SK-N-SH (cell line): ENCODE results near the gene EIF2S2. TPM values are rescaled to one million over a fixed set of nuclear protein-coding genes. Genes with fewer than 3 reads are reported as not detected.

Experiments used
- CTCF ChIA-PET: fragments of 300-600, 350-600 bp; formaldehyde crosslinking; extraction: SDS; loops from one replicate; lab custom pipeline; 2021; lab: Yijun Ruan, JAX
- POLR2A ChIA-PET: fragments of 350-600 bp; sonication (Branson Sonifier 250); formaldehyde crosslinking; extraction: SDS; loops from one replicate; lab custom pipeline; 2020; ENCODE audit warnings: antibody characterized with exemption, inconsistent platforms; lab: Yijun Ruan, JAX
- DNase-seq: peaks from one replicate; pipeline ENCODE4 v3.0.0; 2012
- H2AFZ ChIP-seq: fragments of 200-600 bp; sonication (generic); 2 replicates; pipeline ENCODE4 v1.8.1; 2016; ENCODE audit warnings: antibody characterized with exemption, mild to moderate bottlenecking, low read depth
- H3F3A ChIP-seq: fragments of 200-600 bp; sonication (generic); replicated peaks from 2 replicates; pipeline ENCODE3; 2016; ENCODE audit warnings: antibody characterized with exemption, mild to moderate bottlenecking; ENCODE audit not compliant: insufficient read depth
- H3K27ac ChIP-seq, 2 experiments: fragments of 200-500 bp in 1 of 2; fragments of 200-600 bp in 1 of 2; sonication (Bioruptor generic) in 1 of 2; sonication (generic), shearing (Covaris generic) in 1 of 2; 2 replicates each; pipeline versions ENCODE4 v1.5.1 to v1.6.1; 2014 to 2016; ENCODE audit warnings: low read depth in 2 of 2, inconsistent platforms in 1 of 2, low read length in 1 of 2, mild to moderate bottlenecking in 1 of 2, mixed read lengths in 1 of 2
- H3K27me3 ChIP-seq: fragments of 200-600 bp; sonication (generic), shearing (Covaris generic); 2 replicates; pipeline ENCODE4 v1.6.1; 2016; ENCODE audit warnings: mixed run types; ENCODE audit not compliant: insufficient read depth
- H3K36me3 ChIP-seq, 2 experiments: fragments of 200-500 bp in 1 of 2; fragments of 200-600 bp in 1 of 2; sonication (Bioruptor generic) in 1 of 2; sonication (generic) in 1 of 2; replicated peaks in 1 of 2; 2 replicates each; pipeline versions ENCODE3 to v1.5.1; 2014 to 2016; ENCODE audit warnings: low read length in 1 of 2, mild to moderate bottlenecking in 1 of 2; ENCODE audit not compliant: insufficient read depth in 2 of 2, control insufficient read depth in 1 of 2
- H3K4me1 ChIP-seq, 2 experiments: fragments of 200-500 bp in 1 of 2; fragments of 200-600 bp in 1 of 2; sonication (Bioruptor generic) in 1 of 2; sonication (generic), shearing (Covaris generic) in 1 of 2; 2 replicates each; pipeline versions ENCODE4 v1.5.1 to v1.6.1; 2014 to 2016; ENCODE audit warnings: low read depth in 1 of 2, low read length in 1 of 2, mixed run types in 1 of 2; ENCODE audit not compliant: insufficient read depth in 2 of 2, control insufficient read depth in 1 of 2
- H3K4me2 ChIP-seq: fragments of 200-600 bp; sonication (generic), shearing (Covaris generic); 2 replicates; pipeline ENCODE4 v1.6.1; 2017; ENCODE audit warnings: mixed run types
- H3K4me3 ChIP-seq, 2 experiments: fragments of 200-500 bp in 1 of 2; fragments of 200-600 bp in 1 of 2; sonication (Bioruptor generic) in 1 of 2; sonication (generic), shearing (Covaris generic) in 1 of 2; 2 replicates each; pipeline versions ENCODE4 v1.5.1 to v1.8.1; 2014 to 2016; ENCODE audit warnings: low read depth in 2 of 2, inconsistent platforms in 1 of 2, low read length in 1 of 2, mild to moderate bottlenecking in 1 of 2, mixed read lengths in 1 of 2, moderate library complexity in 1 of 2
- H3K79me2 ChIP-seq: fragments of 200-600 bp; sonication (generic); 2 replicates; pipeline ENCODE4 v1.8.1; 2017; ENCODE audit warnings: mild to moderate bottlenecking; ENCODE audit not compliant: insufficient read depth
- H3K9ac ChIP-seq: fragments of 200-600 bp; sonication (generic); 2 replicates; pipeline ENCODE4 v1.6.1; 2017; ENCODE audit warnings: mixed run types
- H3K9me2 ChIP-seq: fragments of 200-600 bp; sonication (generic); 2 replicates; pipeline ENCODE4 v1.6.1; 2017; ENCODE audit warnings: mixed run types
- H3K9me3 ChIP-seq: fragments of 200-600 bp; sonication (generic); 2 replicates; pipeline ENCODE4 v1.6.1; 2017; ENCODE audit warnings: mixed run types, mild to moderate bottlenecking, moderate library complexity
- H4K20me1 ChIP-seq: fragments of 200-600 bp; sonication (generic); 2 replicates; pipeline ENCODE4 v1.6.1; 2017; ENCODE audit warnings: mild to moderate bottlenecking, mixed run types; ENCODE audit not compliant: insufficient read depth
- CHD2 ChIP-seq: fragments of 150-350 bp; IDR thresholded peaks from 2 replicates; pipeline ENCODE4 v1.6.1; 2018; ENCODE audit warnings: low read length; ENCODE audit not compliant: partially characterized antibody
- EP300 ChIP-seq, 2 experiments: IDR thresholded peaks; 2 replicates each; pipeline versions ENCODE4 v1.4.0 to v1.6.1; 2012; ENCODE audit warnings: borderline replicate concordance in 1 of 2, low read depth in 1 of 2, low read length in 1 of 2
- FOSL2 ChIP-seq: IDR thresholded peaks from 2 replicates; pipeline ENCODE4 v1.4.0; 2012; ENCODE audit warnings: low read depth, mild to moderate bottlenecking, moderate library complexity, borderline replicate concordance
- FOXJ3 ChIP-seq: sonication (generic); formaldehyde crosslinking; IDR thresholded peaks from 2 replicates; pipeline ENCODE4 v1.5.1; 2020; ENCODE audit warnings: mild to moderate bottlenecking, missing genetic modification reagents
- FOXM1 ChIP-seq: IDR thresholded peaks from 2 replicates; pipeline ENCODE4 v1.4.0; 2012; ENCODE audit warnings: low read depth, mild to moderate bottlenecking
- MXI1 ChIP-seq: IDR thresholded peaks from 2 replicates; pipeline ENCODE4 v1.6.1; 2012; ENCODE audit warnings: mild to moderate bottlenecking, low read depth, low read length, improper control_type of control experiment
- RXRA ChIP-seq: IDR thresholded peaks from 2 replicates; pipeline ENCODE4 v1.4.0; 2012; ENCODE audit warnings: low read depth, mild to moderate bottlenecking, borderline replicate concordance
- SIN3A ChIP-seq: IDR thresholded peaks from 2 replicates; pipeline ENCODE4 v1.6.1; 2012; ENCODE audit warnings: low read depth, mild to moderate bottlenecking, low read length, moderate library complexity, borderline replicate concordance
- SMC3 ChIP-seq: IDR thresholded peaks from 2 replicates; pipeline ENCODE4 v1.6.1; 2012; ENCODE audit warnings: low read depth, low read length, improper control_type of control experiment
- TAF1 ChIP-seq: IDR thresholded peaks from 2 replicates; pipeline ENCODE4 v1.6.1; 2012; ENCODE audit warnings: low read depth, mild to moderate bottlenecking, low read length, moderate library complexity, borderline replicate concordance
- WGBS: methylation state at CpG from one replicate; pipeline ENCODE4 v1.1.6; 2017; ENCODE audit warnings: low lambda C conversion rate; 5-methylcytosine and 5-hydroxymethylcytosine counted together
- polyA plus RNA-seq, 3 experiments: library from polyadenylated mRNA; depleted of rRNA; stranded (reverse); fragments of >200 nt; gene quantifications; 2 replicates each; pipeline ENCODE4 v1.2.3, GENCODE V29; 2012
- TF ChIP-seq, protein P1 (sequence below): IDR thresholded peaks from 2 replicates; pipeline ENCODE4 v1.4.0; 2012; ENCODE audit warnings: low read depth, borderline replicate concordance
- TF ChIP-seq, protein P2 (sequence below): fragments of 150-350 bp; IDR thresholded peaks from 2 replicates; pipeline ENCODE4 v1.6.1; 2017; ENCODE audit warnings: antibody characterized with exemption, low read length, low read depth, borderline replicate concordance
- TF ChIP-seq, protein P3 (sequence below): fragments of 150-350 bp; IDR thresholded peaks from 2 replicates; pipeline ENCODE4 v1.6.1; 2016; ENCODE audit warnings: mild to moderate bottlenecking, low read depth, low read length
- TF ChIP-seq, protein P4 (sequence below): fragments of 200-600 bp; sonication (generic); IDR thresholded peaks from 2 replicates; pipeline ENCODE4 v1.6.1; 2017; ENCODE audit warnings: antibody characterized with exemption, mild to moderate bottlenecking, moderate library complexity

Gene EIF2S2
- polyA plus RNA-seq, 1 of the 3 experiments (the other 2 are of a cell fraction) = 50.7 TPM

DNA sequence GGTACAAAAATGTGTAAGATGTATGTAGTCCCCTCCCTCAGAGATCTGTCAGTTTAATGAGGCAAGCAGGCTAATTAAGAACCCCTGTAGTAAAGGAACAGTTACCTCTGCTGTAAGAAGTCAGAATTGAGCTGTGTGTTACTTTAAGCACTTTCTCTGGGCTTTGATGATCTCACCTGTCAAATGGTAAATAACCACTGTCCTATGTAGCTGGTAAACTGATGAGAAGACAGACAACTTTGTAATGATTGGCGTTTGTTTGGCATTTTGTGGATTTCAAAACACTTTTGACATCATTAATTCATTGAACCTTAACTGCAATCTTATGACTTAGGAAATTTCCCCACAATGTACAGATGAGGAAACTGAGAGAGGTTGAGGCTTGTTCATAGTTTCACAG is 62.7 kb downstream of the EIF2S2 start:
- Histone ChIP-seq H3F3A (no peaks in the 10 kb centered on the region), H3K27ac (no peak overlapping the region), H3K9me2 (no peaks in the 10 kb centered on the region), H3K79me2 (peaks cover 97% of the 10 kb centered on the region), H3K4me3 (no peak overlapping the region), H3K4me2 (no peak overlapping the region), H3K4me1 (peaks cover 0 to 21% of the 10 kb centered on the region in 2 experiments; a peak in 1 of 4 replicates), H4K20me1 (peaks cover 95% of the 10 kb centered on the region), H3K36me3 (peaks cover 0 to 2% of the 10 kb centered on the region in 2 experiments), H3K27me3 (no peaks in the 10 kb centered on the region), H3K9me3 (no peaks in the 10 kb centered on the region), H2AFZ (no peak overlapping the region), H3K9ac (no peak overlapping the region)
- 100% methylated on average over 1 of the region's 1 CpG for WGBS
- ChIA-PET POLR2A (no interaction called here), CTCF (interaction anchor here (1.1 to 1.5 kb wide), 2 partner anchors 20 to 45 kb away, joined by 3 to 6 read pairs; no protein-coding TSS in a partner anchor)
- DNase-seq = no peak
- TF ChIP-seq EP300 (IDR thresholded peaks at IDR 0.05; ENCODE audit: borderline replicate concordance in 1 of 2, low read depth in 1 of 2, low read length in 1 of 2) (no peak), RXRA (no peak), FOSL2 (no peak), SIN3A (no peak), CHD2 (no peak), TAF1 (no peak), FOXJ3 (CRISPR knock-in tag) (no peak), FOXM1 (no peak), SMC3 (no peak), MXI1 (no peak)
- TF ChIP-seq, protein P1, sequence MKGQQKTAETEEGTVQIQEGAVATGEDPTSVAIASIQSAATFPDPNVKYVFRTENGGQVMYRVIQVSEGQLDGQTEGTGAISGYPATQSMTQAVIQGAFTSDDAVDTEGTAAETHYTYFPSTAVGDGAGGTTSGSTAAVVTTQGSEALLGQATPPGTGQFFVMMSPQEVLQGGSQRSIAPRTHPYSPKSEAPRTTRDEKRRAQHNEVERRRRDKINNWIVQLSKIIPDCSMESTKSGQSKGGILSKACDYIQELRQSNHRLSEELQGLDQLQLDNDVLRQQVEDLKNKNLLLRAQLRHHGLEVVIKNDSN = no peak
- TF ChIP-seq, protein P2, sequence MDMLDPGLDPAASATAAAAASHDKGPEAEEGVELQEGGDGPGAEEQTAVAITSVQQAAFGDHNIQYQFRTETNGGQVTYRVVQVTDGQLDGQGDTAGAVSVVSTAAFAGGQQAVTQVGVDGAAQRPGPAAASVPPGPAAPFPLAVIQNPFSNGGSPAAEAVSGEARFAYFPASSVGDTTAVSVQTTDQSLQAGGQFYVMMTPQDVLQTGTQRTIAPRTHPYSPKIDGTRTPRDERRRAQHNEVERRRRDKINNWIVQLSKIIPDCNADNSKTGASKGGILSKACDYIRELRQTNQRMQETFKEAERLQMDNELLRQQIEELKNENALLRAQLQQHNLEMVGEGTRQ = no peak
- TF ChIP-seq, protein P3, sequence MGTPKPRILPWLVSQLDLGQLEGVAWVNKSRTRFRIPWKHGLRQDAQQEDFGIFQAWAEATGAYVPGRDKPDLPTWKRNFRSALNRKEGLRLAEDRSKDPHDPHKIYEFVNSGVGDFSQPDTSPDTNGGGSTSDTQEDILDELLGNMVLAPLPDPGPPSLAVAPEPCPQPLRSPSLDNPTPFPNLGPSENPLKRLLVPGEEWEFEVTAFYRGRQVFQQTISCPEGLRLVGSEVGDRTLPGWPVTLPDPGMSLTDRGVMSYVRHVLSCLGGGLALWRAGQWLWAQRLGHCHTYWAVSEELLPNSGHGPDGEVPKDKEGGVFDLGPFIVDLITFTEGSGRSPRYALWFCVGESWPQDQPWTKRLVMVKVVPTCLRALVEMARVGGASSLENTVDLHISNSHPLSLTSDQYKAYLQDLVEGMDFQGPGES = no peak
- TF ChIP-seq, protein P4, sequence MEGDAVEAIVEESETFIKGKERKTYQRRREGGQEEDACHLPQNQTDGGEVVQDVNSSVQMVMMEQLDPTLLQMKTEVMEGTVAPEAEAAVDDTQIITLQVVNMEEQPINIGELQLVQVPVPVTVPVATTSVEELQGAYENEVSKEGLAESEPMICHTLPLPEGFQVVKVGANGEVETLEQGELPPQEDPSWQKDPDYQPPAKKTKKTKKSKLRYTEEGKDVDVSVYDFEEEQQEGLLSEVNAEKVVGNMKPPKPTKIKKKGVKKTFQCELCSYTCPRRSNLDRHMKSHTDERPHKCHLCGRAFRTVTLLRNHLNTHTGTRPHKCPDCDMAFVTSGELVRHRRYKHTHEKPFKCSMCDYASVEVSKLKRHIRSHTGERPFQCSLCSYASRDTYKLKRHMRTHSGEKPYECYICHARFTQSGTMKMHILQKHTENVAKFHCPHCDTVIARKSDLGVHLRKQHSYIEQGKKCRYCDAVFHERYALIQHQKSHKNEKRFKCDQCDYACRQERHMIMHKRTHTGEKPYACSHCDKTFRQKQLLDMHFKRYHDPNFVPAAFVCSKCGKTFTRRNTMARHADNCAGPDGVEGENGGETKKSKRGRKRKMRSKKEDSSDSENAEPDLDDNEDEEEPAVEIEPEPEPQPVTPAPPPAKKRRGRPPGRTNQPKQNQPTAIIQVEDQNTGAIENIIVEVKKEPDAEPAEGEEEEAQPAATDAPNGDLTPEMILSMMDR = no peak
